ENCODE data around the gene SORCS1. TPM values are rescaled to one million over a fixed set of nuclear protein-coding genes. Genes with fewer than 3 reads are reported as not detected.

SORCS1 gene
- total RNA-seq, 4 donors from 2014 or later = 0.40 to 5.1 (median 2.5) TPM

- TF ChIP-seq EP300 (IDR thresholded peaks at IDR 0.05; ENCODE audit: low read depth) (no peak), POLR2AphosphoS5 (IDR thresholded peaks at IDR 0.05) (no peak), CTCF (IDR thresholded peaks at IDR 0.05) (no peak), POLR2A (IDR thresholded peaks at IDR 0.05) (no peak)
- intact Hi-C loops (cut with DNase I; ENCODE audit: low total_unique reads) (no loop called here), in situ Hi-C loops (cut with MboI; ENCODE audit: low pct_ligation_motif_present in 1 of 4, low pct_unique_long_range_greater_than_20kb in 1 of 4, low sequenced_read_pairs in 3 of 4) (no loop called here)
- no peaks in the 10 kb centered on the region for H3K9me3 ChIP-seq
- DNase-seq = no peak
- no peaks in the 10 kb centered on the region for H3K36me3 ChIP-seq
- no peak overlapping the region for H3K4me3 ChIP-seq
- 90 to 94% methylated on average over 3 of the region's 3 CpGs for WGBS, 2 donors (ENCODE audit: low coverage in 1 of 2)
- H3K27me3 ChIP-seq = no peaks in the 10 kb centered on the region
- H3K4me1 ChIP-seq = no peaks in the 10 kb centered on the region
- no peak overlapping the region for H3K27ac ChIP-seq
Observed at GRCh38 chr10:106655636-106656035, 508.9 kb downstream of the SORCS1 start.

GRCh38 chr10:106655165-106655564 lies 509.3 kb downstream of the SORCS1 start:
- Histone ChIP-seq H3K4me3 (no peak overlapping the region), H3K27ac (no peak overlapping the region), H3K9me3 (no peaks in the 10 kb centered on the region), H3K4me1 (no peaks in the 10 kb centered on the region), H3K36me3 (no peaks in the 10 kb centered on the region), H3K27me3 (no peaks in the 10 kb centered on the region)
- no peak for TF ChIP-seq CTCF (IDR thresholded peaks at IDR 0.05)
- TF ChIP-seq POLR2AphosphoS5 (IDR thresholded peaks at IDR 0.05) = no peak
- no peak for TF ChIP-seq POLR2A (IDR thresholded peaks at IDR 0.05)
- in situ Hi-C loops (cut with MboI; ENCODE audit: low pct_ligation_motif_present in 1 of 4, low pct_unique_long_range_greater_than_20kb in 1 of 4, low sequenced_read_pairs in 3 of 4) = no loop called here
- intact Hi-C loops (cut with DNase I; ENCODE audit: low total_unique reads) = no loop called here
- no peak for DNase-seq

- Histone ChIP-seq H3K36me3 (no peaks in the 10 kb centered on the region), H3K4me3 (no peak overlapping the region), H3K27ac (no peak overlapping the region), H3K27me3 (no peaks in the 10 kb centered on the region), H3K4me1 (no peaks in the 10 kb centered on the region), H3K9me3 (no peaks in the 10 kb centered on the region)
- TF ChIP-seq POLR2AphosphoS5 (IDR thresholded peaks at IDR 0.05) = no peak
- TF ChIP-seq EP300 (IDR thresholded peaks at IDR 0.05; ENCODE audit: low read depth) = no peak
- no peak for TF ChIP-seq CTCF (IDR thresholded peaks at IDR 0.05)
- no peak for DNase-seq
- intact Hi-C loops (cut with DNase I; ENCODE audit: low total_unique reads) = no loop called here
- WGBS, 2 donors (ENCODE audit: low coverage in 1 of 2) = 89 to 92% methylated on average over 9 of the region's 9 CpGs
- in situ Hi-C loops (cut with MboI; ENCODE audit: low pct_ligation_motif_present in 1 of 4, low pct_unique_long_range_greater_than_20kb in 1 of 4, low sequenced_read_pairs in 3 of 4) = no loop called here
Observed at GRCh38 chr10:106652279-106652678, 512.2 kb downstream of the SORCS1 start.

GRCh38 chr10:106648534-106649481 lies 515.7 kb downstream of the SORCS1 start:
- H3K27ac ChIP-seq = no peak overlapping the region
- no peaks in the 10 kb centered on the region for H3K9me3 ChIP-seq
- DNase-seq = no peak
- no peak overlapping the region for H3K4me3 ChIP-seq
- H3K27me3 ChIP-seq = no peaks in the 10 kb centered on the region
- 66 to 79% methylated on average over 6 to 14 of the region's 14 CpGs for WGBS, 2 donors (ENCODE audit: low coverage in 1 of 2)
- in situ Hi-C loops (cut with MboI; ENCODE audit: low pct_ligation_motif_present in 1 of 4, low pct_unique_long_range_greater_than_20kb in 1 of 4, low sequenced_read_pairs in 3 of 4) = no loop called here
- intact Hi-C loops (cut with DNase I; ENCODE audit: low total_unique reads) = no loop called here
- H3K36me3 ChIP-seq = no peaks in the 10 kb centered on the region
- no peak for TF ChIP-seq POLR2AphosphoS5 (IDR thresholded peaks at IDR 0.05)
- no peak for TF ChIP-seq EP300 (IDR thresholded peaks at IDR 0.05; ENCODE audit: low read depth)
- no peak for TF ChIP-seq CTCF (IDR thresholded peaks at IDR 0.05)
- TF ChIP-seq POLR2A (IDR thresholded peaks at IDR 0.05) = no peak
- H3K4me1 ChIP-seq = no peaks in the 10 kb centered on the region
